Neural cell (in vitro differentiated cells): ENCODE data around the gene EP400. TPM values are rescaled to one million over a fixed set of nuclear protein-coding genes. Genes with fewer than 3 reads are reported as not detected.

Experiments
- H2AFZ ChIP-seq: fragments of 200-600, 300-800 bp; sonication (generic), shearing (Covaris generic); 2 replicates; pipeline ENCODE4 v1.6.0; 2014; ENCODE audit warnings: low read depth, mild to moderate bottlenecking, antibody characterized with exemption, low read length, moderate library complexity
- H3F3A ChIP-seq: fragments of 200-600 bp; shearing (Covaris generic); 2 replicates; pipeline ENCODE4 v1.6.1; 2016; ENCODE audit warnings: mild to moderate bottlenecking, moderate library complexity, mixed read lengths, antibody characterized with exemption, low read length; ENCODE audit not compliant: insufficient read depth, poor library complexity, severe bottlenecking
- H3K27ac ChIP-seq: fragments of 200-600, 300-800 bp; sonication (generic), shearing (Covaris generic); 2 replicates; pipeline ENCODE4 v1.5.1; 2014; ENCODE audit warnings: mild to moderate bottlenecking, low read length, moderate library complexity
- H3K27me3 ChIP-seq: fragments of 300-800, 200-600 bp; sonication (generic), shearing (Covaris generic); 2 replicates; pipeline ENCODE4 v1.6.0; 2014; ENCODE audit warnings: mild to moderate bottlenecking, low read depth, low read length, moderate library complexity; ENCODE audit not compliant: insufficient read depth
- H3K36me3 ChIP-seq: fragments of 300-800, 200-600 bp; sonication (generic), shearing (Covaris generic); 2 replicates; pipeline ENCODE4 v1.5.1; 2014; ENCODE audit warnings: mild to moderate bottlenecking, antibody characterized with exemption, low read length, moderate library complexity; ENCODE audit not compliant: insufficient read depth
- H3K4me2 ChIP-seq: fragments of 300-800, 200-600 bp; sonication (generic), shearing (Covaris generic); 2 replicates; pipeline ENCODE4 v1.6.0; 2014; ENCODE audit warnings: mild to moderate bottlenecking, low read length
- H3K4me3 ChIP-seq: fragments of 300-800, 200-600 bp; sonication (generic), shearing (Covaris generic); 2 replicates; pipeline ENCODE4 v1.5.1; 2014; ENCODE audit warnings: mild to moderate bottlenecking, low read length, moderate library complexity
- H3K79me2 ChIP-seq: fragments of 200-600 bp; shearing (Covaris generic); replicated peaks from 2 replicates; pipeline ENCODE4 v1.6.0; 2014; ENCODE audit warnings: mild to moderate bottlenecking, low read length, moderate library complexity; ENCODE audit not compliant: insufficient read depth
- H3K9ac ChIP-seq: fragments of 300-800, 200-600 bp; sonication (generic), shearing (Covaris generic); 2 replicates; pipeline ENCODE4 v1.6.1; 2016; ENCODE audit warnings: mild to moderate bottlenecking, low read length, mixed read lengths
- H3K9me2 ChIP-seq: fragments of 200-600 bp; shearing (Covaris generic); 2 replicates; pipeline ENCODE4 v1.6.1; 2016; ENCODE audit warnings: mild to moderate bottlenecking, low read length, mixed read lengths; ENCODE audit not compliant: insufficient read depth
- H3K9me3 ChIP-seq: fragments of 200-600, 300-800 bp; sonication (generic), shearing (Covaris generic); 2 replicates; pipeline ENCODE4 v1.6.1; 2016; ENCODE audit warnings: mild to moderate bottlenecking, mixed run types, low read length, moderate library complexity, mixed read lengths
- H4K20me1 ChIP-seq: fragments of 200-600 bp; shearing (Covaris generic); 2 replicates; pipeline ENCODE4 v1.6.1; 2016; ENCODE audit warnings: mild to moderate bottlenecking, mixed run types; ENCODE audit not compliant: insufficient read depth
- EP300 ChIP-seq: fragments of 450-650 bp; conservative IDR thresholded peaks from 2 replicates; pipeline ENCODE4 v1.6.1; 2014; ENCODE audit warnings: antibody characterized with exemption, mild to moderate bottlenecking, moderate library complexity; ENCODE audit not compliant: poor library complexity, severe bottlenecking
- EZH2 ChIP-seq: fragments of 200-600, 300-800 bp; shearing (Covaris generic), sonication (generic); IDR thresholded peaks from 2 replicates; pipeline ENCODE4 v1.6.1; 2014; ENCODE audit warnings: antibody characterized with exemption, low read length, borderline replicate concordance, mild to moderate bottlenecking; ENCODE audit not compliant: insufficient read depth, poor library complexity, severe bottlenecking
- MXI1 ChIP-seq: fragments of 450-650 bp; conservative IDR thresholded peaks from 2 replicates; pipeline ENCODE4 v1.6.1; 2014; ENCODE audit warnings: antibody characterized with exemption, mild to moderate bottlenecking; ENCODE audit not compliant: poor library complexity, severe bottlenecking
- POLR2AphosphoS5 ChIP-seq: IDR thresholded peaks from 2 replicates; pipeline ENCODE4 v1.6.1; 2012
- RAD21 ChIP-seq: fragments of 450-650 bp; conservative IDR thresholded peaks from 2 replicates; pipeline ENCODE4 v1.6.1; 2014; ENCODE audit warnings: antibody characterized with exemption, mild to moderate bottlenecking, moderate library complexity
- SMC3 ChIP-seq: fragments of 450-650 bp; conservative IDR thresholded peaks from 2 replicates; pipeline ENCODE4 v1.6.1; 2014; ENCODE audit warnings: antibody characterized with exemption, mild to moderate bottlenecking, moderate library complexity; ENCODE audit not compliant: poor library complexity
- TAF1 ChIP-seq: IDR thresholded peaks from 2 replicates; pipeline ENCODE4 v1.6.1; 2012; ENCODE audit warnings: low read depth
- polyA plus RNA-seq: library from polyadenylated mRNA; depleted of rRNA; stranded (reverse); fragments of >200 nt; gene quantifications from 2 replicates; pipeline ENCODE4 v1.2.3, GENCODE V29; 2014
- TF ChIP-seq, protein P1 (sequence below): IDR thresholded peaks from 2 replicates; pipeline ENCODE4 v1.6.1; 2012; ENCODE audit warnings: borderline replicate concordance
- TF ChIP-seq, protein P2 (sequence below): fragments of 450-650 bp; IDR thresholded peaks from 2 replicates; pipeline ENCODE4 v1.5.1; 2014; ENCODE audit warnings: antibody characterized with exemption, mild to moderate bottlenecking, moderate library complexity; ENCODE audit not compliant: poor library complexity, severe bottlenecking

Gene EP400
- polyA plus RNA-seq, 1 donor from 2014 or later = 19.4 TPM

DNA sequence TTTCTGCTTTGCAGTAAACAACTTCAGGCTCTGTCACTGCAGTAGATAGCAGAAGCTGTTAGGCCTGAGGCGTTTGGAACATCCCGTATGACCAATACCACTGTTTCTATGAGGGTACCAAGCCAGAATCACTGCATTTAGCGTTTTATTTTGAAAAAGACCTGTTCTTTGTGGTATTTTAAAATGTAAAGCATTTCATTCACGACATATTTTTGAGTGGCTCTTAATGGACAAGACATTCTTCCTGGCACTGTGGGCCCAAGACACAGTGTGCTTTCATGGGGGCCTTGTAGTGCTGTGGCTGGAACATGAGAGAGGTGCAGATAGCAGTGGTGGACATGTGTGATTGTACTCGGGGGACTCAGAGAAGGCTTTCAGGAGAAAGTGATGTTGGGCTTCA lies 107.9 kb downstream of the EP400 start:
- no peak overlapping the region for H3K4me3 ChIP-seq
- H3K27ac ChIP-seq = no peak overlapping the region
- no peaks in the 10 kb centered on the region for H4K20me1 ChIP-seq
- no peak overlapping the region for H3K4me2 ChIP-seq
- H2AFZ ChIP-seq = no peak overlapping the region
- H3K9me2 ChIP-seq = no peaks in the 10 kb centered on the region
- peaks cover 10% of the 10 kb centered on the region for H3K36me3 ChIP-seq
- no peaks in the 10 kb centered on the region for H3K9me3 ChIP-seq
- H3F3A ChIP-seq = no peaks in the 10 kb centered on the region
- no peaks in the 10 kb centered on the region for H3K27me3 ChIP-seq
- TF ChIP-seq, protein P1, sequence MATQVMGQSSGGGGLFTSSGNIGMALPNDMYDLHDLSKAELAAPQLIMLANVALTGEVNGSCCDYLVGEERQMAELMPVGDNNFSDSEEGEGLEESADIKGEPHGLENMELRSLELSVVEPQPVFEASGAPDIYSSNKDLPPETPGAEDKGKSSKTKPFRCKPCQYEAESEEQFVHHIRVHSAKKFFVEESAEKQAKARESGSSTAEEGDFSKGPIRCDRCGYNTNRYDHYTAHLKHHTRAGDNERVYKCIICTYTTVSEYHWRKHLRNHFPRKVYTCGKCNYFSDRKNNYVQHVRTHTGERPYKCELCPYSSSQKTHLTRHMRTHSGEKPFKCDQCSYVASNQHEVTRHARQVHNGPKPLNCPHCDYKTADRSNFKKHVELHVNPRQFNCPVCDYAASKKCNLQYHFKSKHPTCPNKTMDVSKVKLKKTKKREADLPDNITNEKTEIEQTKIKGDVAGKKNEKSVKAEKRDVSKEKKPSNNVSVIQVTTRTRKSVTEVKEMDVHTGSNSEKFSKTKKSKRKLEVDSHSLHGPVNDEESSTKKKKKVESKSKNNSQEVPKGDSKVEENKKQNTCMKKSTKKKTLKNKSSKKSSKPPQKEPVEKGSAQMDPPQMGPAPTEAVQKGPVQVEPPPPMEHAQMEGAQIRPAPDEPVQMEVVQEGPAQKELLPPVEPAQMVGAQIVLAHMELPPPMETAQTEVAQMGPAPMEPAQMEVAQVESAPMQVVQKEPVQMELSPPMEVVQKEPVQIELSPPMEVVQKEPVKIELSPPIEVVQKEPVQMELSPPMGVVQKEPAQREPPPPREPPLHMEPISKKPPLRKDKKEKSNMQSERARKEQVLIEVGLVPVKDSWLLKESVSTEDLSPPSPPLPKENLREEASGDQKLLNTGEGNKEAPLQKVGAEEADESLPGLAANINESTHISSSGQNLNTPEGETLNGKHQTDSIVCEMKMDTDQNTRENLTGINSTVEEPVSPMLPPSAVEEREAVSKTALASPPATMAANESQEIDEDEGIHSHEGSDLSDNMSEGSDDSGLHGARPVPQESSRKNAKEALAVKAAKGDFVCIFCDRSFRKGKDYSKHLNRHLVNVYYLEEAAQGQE = no peak
- TF ChIP-seq, protein P2, sequence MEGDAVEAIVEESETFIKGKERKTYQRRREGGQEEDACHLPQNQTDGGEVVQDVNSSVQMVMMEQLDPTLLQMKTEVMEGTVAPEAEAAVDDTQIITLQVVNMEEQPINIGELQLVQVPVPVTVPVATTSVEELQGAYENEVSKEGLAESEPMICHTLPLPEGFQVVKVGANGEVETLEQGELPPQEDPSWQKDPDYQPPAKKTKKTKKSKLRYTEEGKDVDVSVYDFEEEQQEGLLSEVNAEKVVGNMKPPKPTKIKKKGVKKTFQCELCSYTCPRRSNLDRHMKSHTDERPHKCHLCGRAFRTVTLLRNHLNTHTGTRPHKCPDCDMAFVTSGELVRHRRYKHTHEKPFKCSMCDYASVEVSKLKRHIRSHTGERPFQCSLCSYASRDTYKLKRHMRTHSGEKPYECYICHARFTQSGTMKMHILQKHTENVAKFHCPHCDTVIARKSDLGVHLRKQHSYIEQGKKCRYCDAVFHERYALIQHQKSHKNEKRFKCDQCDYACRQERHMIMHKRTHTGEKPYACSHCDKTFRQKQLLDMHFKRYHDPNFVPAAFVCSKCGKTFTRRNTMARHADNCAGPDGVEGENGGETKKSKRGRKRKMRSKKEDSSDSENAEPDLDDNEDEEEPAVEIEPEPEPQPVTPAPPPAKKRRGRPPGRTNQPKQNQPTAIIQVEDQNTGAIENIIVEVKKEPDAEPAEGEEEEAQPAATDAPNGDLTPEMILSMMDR = no peak
- TF ChIP-seq SMC3 = no peak
- no peaks in the 10 kb centered on the region for H3K79me2 ChIP-seq
- no peak overlapping the region for H3K9ac ChIP-seq

DNA sequence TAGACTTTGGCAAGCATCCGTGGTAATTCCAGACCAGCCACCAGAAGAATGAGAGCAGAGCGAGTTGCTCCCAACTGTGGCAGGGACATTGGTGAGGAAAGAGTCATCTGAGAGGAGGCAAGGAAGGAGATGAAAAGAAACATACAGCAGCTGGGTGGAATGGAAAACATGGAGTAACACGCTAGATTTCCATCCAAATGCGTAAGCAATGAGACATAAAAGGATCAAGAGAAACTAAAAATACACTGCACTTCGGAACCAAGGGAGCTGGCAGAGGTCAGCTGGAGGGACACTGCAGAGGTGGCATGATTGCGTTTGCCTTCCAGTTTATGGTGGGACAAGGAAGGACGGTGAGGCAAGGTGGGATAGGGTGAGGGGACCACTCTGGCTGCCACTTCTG lies 111.5 kb downstream of the EP400 start:
- peaks cover 10% of the 10 kb centered on the region for H3K36me3 ChIP-seq
- H3K9me3 ChIP-seq = no peaks in the 10 kb centered on the region
- no peak overlapping the region for H3K9ac ChIP-seq
- no peaks in the 10 kb centered on the region for H3K79me2 ChIP-seq
- no peak overlapping the region for H3K27ac ChIP-seq
- no peaks in the 10 kb centered on the region for H3F3A ChIP-seq
- H3K9me2 ChIP-seq = no peaks in the 10 kb centered on the region
- no peak overlapping the region for H3K4me3 ChIP-seq
- no peaks in the 10 kb centered on the region for H4K20me1 ChIP-seq
- no peak overlapping the region for H2AFZ ChIP-seq
- TF ChIP-seq, protein P2 = no peak
- no peak for TF ChIP-seq SMC3
- TF ChIP-seq TAF1 = no peak
- TF ChIP-seq POLR2AphosphoS5 = no peak
- TF ChIP-seq, protein P1 = no peak
- TF ChIP-seq MXI1 = no peak
- no peak for TF ChIP-seq EZH2
- no peak for TF ChIP-seq EP300
- TF ChIP-seq RAD21 = no peak
- H3K4me2 ChIP-seq = no peak overlapping the region
- no peaks in the 10 kb centered on the region for H3K27me3 ChIP-seq
